Measurements from ENCODE around the gene ACTBL2. TPM values are rescaled to one million over a fixed set of nuclear protein-coding genes. Genes with fewer than 3 reads are reported as not detected.
"Not testable (repeated sequence)": the region's sequence is repeated elsewhere in the genome, so short reads cannot be mapped to it uniquely, and the experiment has no call there.

Gene ACTBL2
- not detected for total RNA-seq

- Mint-ChIP-seq H3K4me1 (no peaks in the 10 kb centered on the region), H3K4me3 (no peak within 1 kb of the TSS), H3K9me3 (ENCODE audit: low read depth) (no peaks in the 10 kb centered on the region), H3K27ac (no peak within 1 kb of the TSS), H3K36me3 (no peaks in the 10 kb centered on the region), H3K27me3 (peaks cover 21% of the 10 kb centered on the region)
- CTCF ChIA-PET: interaction anchor here (1.0 kb wide), 1 partner anchor 17 kb away, joined by 3 read pairs; no protein-coding TSS in a partner anchor
- ATAC-seq: no peak
- DNase-seq: no peak
These were observed at the start of gene ACTBL2 for GRCh38 chr5:57482671-57483106. TSS of gene ACTBL2 (minus strand) at chr5:57482811. CDS start at chr5:57482707, 104 bp downstream.

- H3K36me3 Mint-ChIP-seq: no peaks in the 10 kb centered on the region
- DNase-seq (no peak), ATAC-seq (no peak)
- H3K9me3 Mint-ChIP-seq (ENCODE audit: low read depth): no peaks in the 10 kb centered on the region
- no peak overlapping the region for H3K27ac Mint-ChIP-seq
- no peak overlapping the region for H3K4me3 Mint-ChIP-seq
- CTCF ChIA-PET: no interaction called here
- peaks cover 6% of the 10 kb centered on the region for H3K27me3 Mint-ChIP-seq
- no peaks in the 10 kb centered on the region for H3K4me1 Mint-ChIP-seq
These were observed 48.7 kb upstream of the ACTBL2 start for GRCh38 chr5:57531333-57531732.

GRCh38 chr5:57529864-57530263 is 47.3 kb upstream of the ACTBL2 start:
- H3K9me3 Mint-ChIP-seq (ENCODE audit: low read depth): no peaks in the 10 kb centered on the region
- H3K4me3 Mint-ChIP-seq: no peak overlapping the region
- H3K27me3 Mint-ChIP-seq: peaks cover 6% of the 10 kb centered on the region

GRCh38 chr5:57527870-57528269 is 45.3 kb upstream of the ACTBL2 start:
- Mint-ChIP-seq H3K27me3 (peaks cover 6% of the 10 kb centered on the region), H3K4me1 (no peaks in the 10 kb centered on the region), H3K9me3 (ENCODE audit: low read depth) (no peaks in the 10 kb centered on the region), H3K27ac (no peak overlapping the region), H3K36me3 (no peaks in the 10 kb centered on the region), H3K4me3 (no peak overlapping the region)
- DNase-seq (no peak), ATAC-seq (no peak)
- CTCF ChIA-PET: no interaction called here

More at GRCh38 chr5:57529864-57530263, 47.3 kb upstream of the ACTBL2 start:
- CTCF ChIA-PET: no interaction called here
- no peak overlapping the region for H3K27ac Mint-ChIP-seq
- H3K4me1 Mint-ChIP-seq: no peaks in the 10 kb centered on the region
- DNase-seq (no peak), ATAC-seq (no peak)
- H3K36me3 Mint-ChIP-seq: no peaks in the 10 kb centered on the region

GRCh38 chr5:57524348-57525060 is 41.9 kb upstream of the ACTBL2 start:
- H3K27ac Mint-ChIP-seq: no peak overlapping the region
- DNase-seq: no peak
- H3K9me3 Mint-ChIP-seq (ENCODE audit: low read depth): no peaks in the 10 kb centered on the region
- H3K36me3 Mint-ChIP-seq: no peaks in the 10 kb centered on the region
- CTCF ChIA-PET: interaction anchor here (1.0 kb wide), 1 partner anchor 25 kb away, joined by 3 read pairs; no protein-coding TSS in a partner anchor
- peaks cover 2% of the 10 kb centered on the region for H3K27me3 Mint-ChIP-seq
- H3K4me1 Mint-ChIP-seq: no peaks in the 10 kb centered on the region
- H3K4me3 Mint-ChIP-seq: no peak overlapping the region
- ATAC-seq: no peak

GRCh38 chr5:57522477-57522876 is 39.9 kb upstream of the ACTBL2 start:
- H3K4me1 Mint-ChIP-seq, ATAC-seq, CTCF ChIA-PET: not testable (repeated sequence)

GRCh38 chr5:57518415-57518814 is 35.8 kb upstream of the ACTBL2 start:
- H3K27ac Mint-ChIP-seq; H3K36me3 Mint-ChIP-seq; H3K4me3 Mint-ChIP-seq; DNase-seq; H3K9me3 Mint-ChIP-seq (ENCODE audit: low read depth); CTCF ChIA-PET; H3K4me1 Mint-ChIP-seq; ATAC-seq: not testable (repeated sequence)
- H3K27me3 Mint-ChIP-seq: peaks cover 11% of the 10 kb centered on the region

More at GRCh38 chr5:57522477-57522876, 39.9 kb upstream of the ACTBL2 start:
- H3K27ac Mint-ChIP-seq; H3K9me3 Mint-ChIP-seq (ENCODE audit: low read depth); H3K4me3 Mint-ChIP-seq; H3K27me3 Mint-ChIP-seq; DNase-seq; H3K36me3 Mint-ChIP-seq: not testable (repeated sequence)

- no peak overlapping the region for H3K27ac Mint-ChIP-seq
- no peaks in the 10 kb centered on the region for H3K36me3 Mint-ChIP-seq
- peaks cover 11% of the 10 kb centered on the region for H3K27me3 Mint-ChIP-seq
- CTCF ChIA-PET: no interaction called here
- ATAC-seq (no peak), DNase-seq (no peak)
- H3K9me3 Mint-ChIP-seq (ENCODE audit: low read depth): no peaks in the 10 kb centered on the region
- no peaks in the 10 kb centered on the region for H3K4me1 Mint-ChIP-seq
- H3K4me3 Mint-ChIP-seq: no peak overlapping the region
These were observed 34.6 kb upstream of the ACTBL2 start for GRCh38 chr5:57517250-57517649.

GRCh38 chr5:57513785-57514184 is 31.2 kb upstream of the ACTBL2 start:
- ATAC-seq (no peak), DNase-seq (no peak)
- H3K36me3 Mint-ChIP-seq: no peaks in the 10 kb centered on the region
- no peak overlapping the region for H3K4me3 Mint-ChIP-seq
- H3K9me3 Mint-ChIP-seq (ENCODE audit: low read depth): no peaks in the 10 kb centered on the region
- no peaks in the 10 kb centered on the region for H3K4me1 Mint-ChIP-seq
- CTCF ChIA-PET: interaction anchor here (2.6 kb wide), 1 partner anchor 15 kb away, joined by 7 read pairs; no protein-coding TSS in a partner anchor
- H3K27ac Mint-ChIP-seq: no peak overlapping the region
- H3K27me3 Mint-ChIP-seq: peaks cover 24% of the 10 kb centered on the region

GRCh38 chr5:57511321-57511720 is 28.7 kb upstream of the ACTBL2 start:
- peaks cover 28% of the 10 kb centered on the region for H3K27me3 Mint-ChIP-seq
- H3K4me3 Mint-ChIP-seq: no peak overlapping the region
- H3K9me3 Mint-ChIP-seq (ENCODE audit: low read depth): no peaks in the 10 kb centered on the region
- CTCF ChIA-PET: interaction anchor here (2.6 kb wide), 1 partner anchor 12 kb away, joined by 7 read pairs; no protein-coding TSS in a partner anchor
- H3K4me1 Mint-ChIP-seq: no peaks in the 10 kb centered on the region
- ATAC-seq: no peak
- no peak overlapping the region for H3K27ac Mint-ChIP-seq
- no peaks in the 10 kb centered on the region for H3K36me3 Mint-ChIP-seq
- no peak for DNase-seq

GRCh38 chr5:57509501-57510260 is 27.1 kb upstream of the ACTBL2 start:
- H3K4me3 Mint-ChIP-seq: no peak overlapping the region
- DNase-seq (no peak), ATAC-seq (no peak)
- no peaks in the 10 kb centered on the region for H3K36me3 Mint-ChIP-seq
- H3K9me3 Mint-ChIP-seq (ENCODE audit: low read depth): no peaks in the 10 kb centered on the region
- H3K27me3 Mint-ChIP-seq: peaks cover 29% of the 10 kb centered on the region
- H3K4me1 Mint-ChIP-seq: no peaks in the 10 kb centered on the region
- H3K27ac Mint-ChIP-seq: no peak overlapping the region
- CTCF ChIA-PET: no interaction called here

- no peaks in the 10 kb centered on the region for H3K36me3 Mint-ChIP-seq
- H3K4me3 Mint-ChIP-seq: no peak overlapping the region
- H3K27ac Mint-ChIP-seq: no peak overlapping the region
- CTCF ChIA-PET: interaction anchor here (1.0 kb wide), 1 partner anchor 8 kb away, joined by 3 read pairs; no protein-coding TSS in a partner anchor
- H3K27me3 Mint-ChIP-seq: peaks cover 25% of the 10 kb centered on the region
- H3K4me1 Mint-ChIP-seq: no peaks in the 10 kb centered on the region
- DNase-seq (no peak), ATAC-seq (no peak)
- no peaks in the 10 kb centered on the region for H3K9me3 Mint-ChIP-seq (ENCODE audit: low read depth)
These were observed 25.6 kb upstream of the ACTBL2 start for GRCh38 chr5:57508211-57508610.

GRCh38 chr5:57505272-57506200 is 22.9 kb upstream of the ACTBL2 start:
- no peak overlapping the region for H3K4me3 Mint-ChIP-seq
- H3K9me3 Mint-ChIP-seq (ENCODE audit: low read depth): no peaks in the 10 kb centered on the region
- no peak for DNase-seq
- peaks cover 29% of the 10 kb centered on the region for H3K27me3 Mint-ChIP-seq
- H3K4me1 Mint-ChIP-seq: no peaks in the 10 kb centered on the region
- ATAC-seq: no peak
- no peaks in the 10 kb centered on the region for H3K36me3 Mint-ChIP-seq
- no peak overlapping the region for H3K27ac Mint-ChIP-seq
- CTCF ChIA-PET: no interaction called here

All from activated CD8-positive, alpha-beta memory T cell treated with anti-CD3 and anti-CD28 coated beads, Interleukin-2, amount 10 ng/mL, durations not matched to agents 7 days and 5 days (primary cell).